ENCODE measurements around the gene PGLYRP1.

DNA sequence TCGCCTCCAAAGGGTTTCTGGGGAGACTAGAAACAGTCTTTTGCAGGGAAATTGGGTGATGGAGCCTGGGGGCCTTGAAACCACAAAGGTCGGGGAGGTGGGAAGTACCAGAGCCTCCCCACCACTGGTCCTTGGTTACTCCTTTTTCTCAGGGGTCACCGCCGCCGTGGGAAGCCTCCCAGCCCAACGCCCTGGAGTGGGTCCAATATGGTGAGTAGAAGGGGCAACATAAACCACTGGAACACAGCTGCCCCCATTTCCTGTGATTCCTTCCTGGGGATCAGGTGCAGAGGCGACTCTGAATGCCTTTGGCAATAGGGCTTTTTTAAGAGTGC is 5.8 kb downstream of the PGLYRP1 start:
- TF ChIP-seq POLR2A (IDR thresholded peaks at IDR 0.05; ENCODE audit: low read depth), result no peak
- no peak for TF ChIP-seq CTCF (IDR thresholded peaks at IDR 0.05)
- no peak for TF ChIP-seq POLR2AphosphoS5 (IDR thresholded peaks at IDR 0.05)
- no peak for TF ChIP-seq EP300 (IDR thresholded peaks at IDR 0.05)

Data from esophagus muscularis mucosa (tissue), 4 donors.